ENCODE measurements around the gene PASD1. TPM values are rescaled to one million over a fixed set of nuclear protein-coding genes. Genes with fewer than 3 reads are reported as not detected.

PASD1 gene
- total and polyA plus RNA-seq, 10 of the 15 experiments (the other 5 are each of a cell fraction or from before 2014, with no cell fraction given): under 0.01 to 0.01 TPM; not detected in 8

- RAD21 ChIA-PET (ENCODE audit: unreplicated experiment): no interaction called here
- Histone ChIP-seq H3K9me3 (replicated peaks; ENCODE audit: control insufficient read depth, insufficient read depth, low read length) (no peaks in the 10 kb centered on the region), H3K4me1 (ENCODE audit: control insufficient read depth, insufficient read depth, low read length) (no peaks in the 10 kb centered on the region), H3K36me3 (ENCODE audit: control insufficient read depth in 2 of 2, insufficient read depth in 2 of 2, low read length in 1 of 2) (no peaks in the 10 kb centered on the region), H4K20me1 (ENCODE audit: control insufficient read depth, insufficient read depth) (no peaks in the 10 kb centered on the region), H3K4me2 (ENCODE audit: control insufficient read depth, insufficient read depth) (no peak overlapping the region), H3K79me2 (ENCODE audit: control insufficient read depth, insufficient read depth, low read length) (no peaks in the 10 kb centered on the region), H2AFZ (ENCODE audit: control insufficient read depth, low read depth, low read length) (no peak overlapping the region), H3K27me3 (replicated peaks in 1 of 2; ENCODE audit: control insufficient read depth in 2 of 2, insufficient read depth in 2 of 2, low read length in 1 of 2) (no peaks in the 10 kb centered on the region), H3K4me3 (no peak overlapping the region), H3K9ac (ENCODE audit: control insufficient read depth, insufficient read depth, low read length) (no peak overlapping the region), H3K27ac (ENCODE audit: control insufficient read depth, insufficient read depth) (no peak overlapping the region)
- no TSS peak for BruUV-seq (replicated peaks)
- no peak for FAIRE-seq
- ATAC-seq: no peak
- POLR2A ChIA-PET: no interaction called here
- TF ChIP-seq EED (IDR thresholded peaks at IDR 0.05; ENCODE audit: low read depth) (no peak), SREBF1 (IDR thresholded peaks at IDR 0.05; ENCODE audit: low read length) (no peak)
- SMC1A ChIA-PET (ENCODE audit: uncharacterized antibody, unreplicated experiment): no interaction called here
- no peak for DNase-seq (ENCODE audit: low read depth, low spot score)
- CTCF ChIA-PET: no interaction called here
- WGBS (ENCODE audit: insufficient coverage, insufficient replicate concordance, low lambda C conversion rate, missing lambda C conversion rate): 90% methylated on average over 4 of the region's 4 CpGs
- intact Hi-C loops (cut with micrococcal nuclease; ENCODE audit: unreplicated experiment): no loop called here
- in situ Hi-C loops (cut with MboI): no loop called here
Observed at GRCh38 chrX:151701071-151701470, 137.6 kb downstream of the PASD1 start.

- in situ Hi-C loops (cut with MboI): no loop called here
Observed at GRCh38 chrX:151701531-151701930, 138.1 kb downstream of the PASD1 start.

More at GRCh38 chrX:151701531-151701930, 138.1 kb downstream of the PASD1 start:
- Histone ChIP-seq H3K27me3 (replicated peaks in 1 of 2; ENCODE audit: control insufficient read depth in 2 of 2, insufficient read depth in 2 of 2, low read length in 1 of 2) (no peaks in the 10 kb centered on the region), H3K36me3 (ENCODE audit: control insufficient read depth in 2 of 2, insufficient read depth in 2 of 2, low read length in 1 of 2) (no peaks in the 10 kb centered on the region), H4K20me1 (ENCODE audit: control insufficient read depth, insufficient read depth) (no peaks in the 10 kb centered on the region), H3K4me1 (ENCODE audit: control insufficient read depth, insufficient read depth, low read length) (no peaks in the 10 kb centered on the region), H3K27ac (ENCODE audit: control insufficient read depth, insufficient read depth) (no peak overlapping the region), H3K79me2 (ENCODE audit: control insufficient read depth, insufficient read depth, low read length) (no peaks in the 10 kb centered on the region), H3K9me3 (replicated peaks; ENCODE audit: control insufficient read depth, insufficient read depth, low read length) (no peaks in the 10 kb centered on the region), H2AFZ (ENCODE audit: control insufficient read depth, low read depth, low read length) (no peak overlapping the region), H3K9ac (ENCODE audit: control insufficient read depth, insufficient read depth, low read length) (no peak overlapping the region), H3K4me3 (no peak overlapping the region), H3K4me2 (ENCODE audit: control insufficient read depth, insufficient read depth) (no peak overlapping the region)
- DNase-seq (ENCODE audit: low read depth, low spot score): no peak
- SMC1A ChIA-PET (ENCODE audit: uncharacterized antibody, unreplicated experiment): no interaction called here
- 45% methylated on average over 7 of the region's 7 CpGs for WGBS (ENCODE audit: insufficient coverage, insufficient replicate concordance, low lambda C conversion rate, missing lambda C conversion rate)
- ATAC-seq: no peak
- CTCF ChIA-PET: no interaction called here
- POLR2A ChIA-PET: no interaction called here
- intact Hi-C loops (cut with micrococcal nuclease; ENCODE audit: unreplicated experiment): no loop called here
- BruUV-seq (replicated peaks): no TSS peak
- RAD21 ChIA-PET (ENCODE audit: unreplicated experiment): no interaction called here
- FAIRE-seq: no peak
- TF ChIP-seq ZNF622 (IDR thresholded peaks at IDR 0.05): no peak
- no peak for TF ChIP-seq ETV6 (conservative IDR thresholded peaks at IDR 0.05 in 1 of 2, IDR thresholded peaks at IDR 0.05 in 1 of 2; ENCODE audit: borderline replicate concordance in 1 of 2, low read depth in 1 of 2)
- TF ChIP-seq USF2 (IDR thresholded peaks at IDR 0.05; ENCODE audit: borderline replicate concordance, low read depth, low read length): no peak
- no peak for TF ChIP-seq CREM (IDR thresholded peaks at IDR 0.05; ENCODE audit: low read depth)
- TF ChIP-seq EP300 (IDR thresholded peaks at IDR 0.05; ENCODE audit: borderline replicate concordance in 1 of 2, control insufficient read depth in 1 of 2, low read depth in 2 of 2, low read length in 2 of 2): no peak
- TF ChIP-seq TCF7 (IDR thresholded peaks at IDR 0.05; ENCODE audit: borderline replicate concordance): no peak
- TF ChIP-seq CTCF (IDR thresholded peaks at IDR 0.05 in 2 of 3, conservative IDR thresholded peaks at IDR 0.05 in 1 of 3; ENCODE audit: control insufficient read depth in 2 of 3, extremely low read depth in 1 of 3, insufficient read depth in 1 of 3, low read depth in 3 of 3, low read length in 3 of 3): no peak
- TF ChIP-seq POU2F2 (IDR thresholded peaks at IDR 0.05; ENCODE audit: borderline replicate concordance, low read depth, low read length): no peak
- no peak for TF ChIP-seq ATF2 (IDR thresholded peaks at IDR 0.05; ENCODE audit: low read length)
- TF ChIP-seq MLLT1 (IDR thresholded peaks at IDR 0.05): no peak
